ENCODE measurements around the gene LIX1L.

LIX1L gene

DNA sequence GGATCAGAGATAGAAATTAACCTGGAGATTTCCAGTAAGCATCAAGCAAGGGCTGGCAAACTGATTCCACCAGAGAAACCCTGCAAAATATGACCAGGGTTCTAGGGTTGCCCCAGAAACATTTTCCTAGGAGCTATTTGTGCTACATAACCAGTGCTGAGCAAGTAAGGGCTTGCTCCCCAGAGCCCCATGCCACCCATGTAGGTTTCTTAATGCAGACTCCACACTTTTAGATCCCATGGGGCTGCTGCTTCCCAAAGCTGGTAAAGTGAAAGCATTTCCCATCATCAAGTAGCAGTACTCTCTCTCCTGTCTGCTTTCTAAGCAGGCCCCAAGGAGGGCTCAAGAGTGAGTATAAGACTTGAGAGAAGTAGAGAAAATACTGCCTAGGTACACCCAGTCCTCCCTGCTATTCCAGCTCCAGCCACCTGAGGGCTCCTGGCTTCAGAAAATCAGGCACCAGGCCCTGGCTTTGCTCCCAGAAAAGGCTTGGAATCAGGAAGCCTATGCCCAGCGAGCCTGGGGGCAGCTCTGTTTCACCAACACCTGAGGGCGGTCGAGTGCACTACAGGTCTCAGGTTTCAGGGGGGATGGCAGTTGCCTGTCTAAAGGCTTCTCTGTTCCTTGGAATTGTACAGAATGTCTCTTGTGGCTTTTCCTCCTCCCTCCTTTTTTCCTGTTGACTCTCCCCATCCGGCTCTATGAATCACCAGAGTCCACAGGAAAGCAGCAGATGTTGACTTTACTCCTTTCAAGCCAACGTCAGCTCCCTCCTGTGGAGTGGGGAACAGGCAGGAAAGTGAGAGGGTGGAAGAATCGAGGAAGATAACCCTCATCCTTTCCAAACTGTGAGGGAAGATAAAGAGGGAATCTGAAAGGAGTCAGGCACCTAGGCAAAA, 66.0 kb downstream of the LIX1L start:
- DNase-seq = peak; percentile 91

GRCh38 chr1:145891143-145891542, 66.7 kb downstream of the LIX1L start:
- no peak for DNase-seq

DNA sequence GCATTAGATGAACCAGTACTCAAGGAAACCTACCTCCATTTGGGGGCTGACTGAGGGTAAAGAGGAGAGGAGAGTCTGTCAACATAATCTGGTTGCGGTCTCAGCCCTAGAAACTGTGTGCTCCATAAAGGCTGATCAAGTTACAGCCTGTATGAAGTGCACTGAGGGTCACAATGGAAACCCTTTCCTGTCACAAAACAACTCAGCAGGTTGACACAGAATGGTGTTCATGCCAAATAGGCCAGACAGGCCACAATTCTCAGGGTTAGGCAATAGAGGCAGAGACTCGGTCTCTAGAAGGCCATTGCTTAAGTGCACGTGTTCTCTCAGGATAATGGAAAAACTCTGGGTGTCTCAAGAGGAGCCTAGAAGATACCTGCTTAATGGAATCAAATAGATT, 68.1 kb downstream of the LIX1L start:
- DNase-seq = no peak

DNA sequence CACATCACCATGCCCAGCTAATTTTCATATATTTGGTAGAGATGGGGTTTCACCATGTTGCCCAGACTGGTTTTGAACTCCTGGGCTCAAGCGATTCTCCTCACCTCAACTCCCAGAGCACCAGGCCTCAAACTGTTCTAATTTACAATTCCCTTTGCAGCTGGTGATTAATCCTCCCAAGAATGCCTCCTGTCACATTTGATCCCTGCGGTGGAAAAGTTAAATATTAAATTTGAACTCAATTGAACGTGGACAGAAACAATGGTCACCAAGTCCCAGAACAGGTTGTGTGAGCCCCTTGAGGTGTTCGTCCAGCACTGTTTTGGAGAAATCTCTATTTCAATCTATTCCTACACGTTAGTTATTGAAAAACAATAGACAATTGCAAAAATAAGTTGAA, 70.2 kb downstream of the LIX1L start:
- no peak for DNase-seq

DNA sequence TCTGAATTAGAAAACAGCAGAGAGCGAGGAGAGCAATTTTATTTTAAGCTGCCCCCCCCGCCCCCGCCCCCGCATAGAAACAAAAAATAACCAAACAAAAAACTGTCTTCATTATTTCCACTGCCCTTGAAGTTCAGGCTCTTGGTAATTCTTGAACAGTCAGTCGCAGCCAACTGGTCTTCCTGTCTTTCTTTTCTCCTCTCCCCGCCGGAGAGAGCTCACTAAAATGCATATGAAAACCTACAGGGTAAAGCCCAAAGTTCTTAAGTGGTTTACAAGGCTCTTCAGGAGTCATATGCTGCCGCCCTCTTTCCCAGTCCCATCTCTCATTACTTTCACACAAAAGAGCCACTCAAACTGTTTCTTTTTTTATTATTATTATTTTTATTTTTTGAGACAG, 71.0 kb downstream of the LIX1L start:
- DNase-seq = no peak

DNA sequence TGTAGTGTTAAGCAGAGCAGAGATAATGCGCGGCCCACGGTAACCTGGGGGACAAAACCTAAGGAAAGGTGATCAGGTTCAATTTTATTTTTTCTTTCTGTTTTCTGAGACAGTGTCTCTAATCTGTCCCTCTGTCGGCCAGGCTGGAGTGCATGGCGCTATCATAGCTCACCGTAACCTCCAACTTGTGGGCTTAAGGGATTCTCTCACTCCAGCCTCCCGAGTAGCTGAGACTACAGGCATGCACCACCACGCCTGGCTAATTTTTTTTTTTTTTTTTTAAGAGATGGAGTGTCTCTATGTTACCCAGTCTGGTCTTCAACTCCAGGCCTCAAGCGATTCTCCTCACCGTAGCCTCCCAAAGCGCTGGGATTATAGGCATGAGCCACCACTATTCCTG, 71.4 kb downstream of the LIX1L start:
- no peak for DNase-seq

DNA sequence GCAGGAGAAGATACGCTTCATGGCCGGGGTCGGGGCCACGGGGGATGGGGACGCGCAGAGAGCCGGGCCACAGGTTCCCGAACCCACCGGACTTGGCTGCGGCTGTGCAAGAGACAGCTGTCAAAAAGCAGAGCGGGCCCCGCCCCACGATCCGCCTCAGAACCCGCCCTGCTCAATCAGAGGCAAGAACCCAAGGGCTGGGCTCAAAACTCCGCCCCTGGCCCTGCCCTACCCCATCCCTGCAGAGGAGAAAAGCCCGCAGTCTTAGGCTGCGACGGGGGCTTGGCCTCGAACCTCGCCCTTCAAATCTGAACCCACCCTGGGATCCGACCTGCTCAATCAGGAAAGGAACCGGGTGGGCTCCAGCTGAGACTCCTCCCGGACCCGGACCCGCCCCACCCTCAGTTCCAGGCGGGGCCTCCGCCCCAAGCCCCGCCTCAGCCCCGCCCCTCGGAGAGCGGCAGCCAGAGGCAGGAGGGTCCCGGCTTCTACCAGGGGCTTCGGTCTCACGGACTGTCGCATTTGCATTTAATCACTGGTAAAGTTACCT, 72.0 kb downstream of the LIX1L start, which contains the start of gene ANKRD35:
Gene ANKRD35, minus strand, starts transcription at position 129 of the 550 bp plus-strand sequence. Its CDS starts 108 bp downstream, at position 21.
- DNase-seq = peak; percentile 78

DNA sequence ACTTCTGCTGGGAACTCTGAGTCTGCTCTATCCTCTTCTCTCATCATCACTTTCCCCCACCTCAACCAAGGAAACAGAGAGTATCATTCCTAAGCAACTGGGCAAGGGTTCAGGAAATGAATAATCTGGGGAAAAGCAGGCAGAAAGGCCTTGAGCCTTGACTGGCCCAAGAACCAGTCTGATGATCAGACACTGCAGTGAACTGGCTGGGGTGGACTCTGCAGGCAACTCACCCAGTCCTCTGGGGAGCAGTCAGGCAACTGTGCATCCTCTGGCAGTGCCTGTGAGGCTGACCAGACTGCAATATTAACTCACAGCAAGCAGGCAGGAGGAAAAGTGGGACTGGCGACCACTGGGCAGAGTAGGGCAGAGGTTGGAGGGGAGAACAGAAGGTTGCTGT, 73.1 kb downstream of the LIX1L start:
- DNase-seq = no peak
